ENCODE data around the gene ZNF497. TPM values are rescaled to one million over a fixed set of nuclear protein-coding genes. Genes with fewer than 3 reads are reported as not detected.
"Not testable (repeated sequence)": the region's sequence is repeated elsewhere in the genome, so short reads cannot be mapped to it uniquely, and the experiment has no call there.

The ZNF497 gene
- total RNA-seq, 1 experiment from 2014 or later: 0.98 TPM

- DNase-seq (ENCODE audit: low read depth): no peak
- in situ Hi-C loops (cut with HindIII; ENCODE audit: low pct_unique_long_range_greater_than_20kb, low sequenced_read_pairs): loop anchor here (10.0 kb wide), 1 partner anchor 108 kb away; the partner anchor contains the start of gene ZNF544
Observed at GRCh38 chr19:58332697-58333096, 29.9 kb downstream of the ZNF497 start.

DNA sequence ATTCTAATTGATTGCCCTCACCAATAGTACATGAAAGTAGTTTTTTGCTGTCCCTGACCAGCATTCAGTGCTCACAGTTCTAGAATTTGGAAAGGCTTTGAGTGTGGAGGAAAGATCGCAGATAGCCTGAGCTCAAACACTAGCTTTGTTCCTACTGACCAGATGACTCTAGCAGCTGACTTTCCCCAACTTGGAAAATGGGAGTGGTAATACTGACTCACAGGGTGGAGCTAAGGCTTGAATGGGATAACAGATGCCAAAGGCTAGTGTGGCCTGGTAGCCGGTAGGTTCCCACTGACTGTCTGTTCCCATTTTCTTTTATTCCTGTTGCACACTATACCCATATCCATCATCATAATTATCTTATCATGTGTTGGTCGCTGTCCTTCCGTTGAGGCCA, 32.1 kb downstream of the ZNF497 start:
- in situ Hi-C loops (cut with HindIII; ENCODE audit: low pct_unique_long_range_greater_than_20kb, low sequenced_read_pairs): loop anchor here (10.0 kb wide), 1 partner anchor 106 kb away; the partner anchor contains the start of gene ZNF544
- peak; percentile 48 for DNase-seq (ENCODE audit: low read depth)

- no peak for DNase-seq (ENCODE audit: low read depth)
- in situ Hi-C loops (cut with HindIII; ENCODE audit: low pct_unique_long_range_greater_than_20kb, low sequenced_read_pairs): no loop called here
Observed at GRCh38 chr19:58328999-58329398, 33.6 kb downstream of the ZNF497 start.

- peak; percentile 95 for DNase-seq (ENCODE audit: low read depth)
- in situ Hi-C loops (cut with HindIII; ENCODE audit: low pct_unique_long_range_greater_than_20kb, low sequenced_read_pairs): no loop called here
Observed at GRCh38 chr19:58326914-58327726, 35.4 kb downstream of the ZNF497 start, which contains the start of gene ZSCAN22. TSS of gene ZSCAN22 (plus strand) at chr19:58326994. CDS start at chr19:58334803, 7,809 bp downstream.

DNA sequence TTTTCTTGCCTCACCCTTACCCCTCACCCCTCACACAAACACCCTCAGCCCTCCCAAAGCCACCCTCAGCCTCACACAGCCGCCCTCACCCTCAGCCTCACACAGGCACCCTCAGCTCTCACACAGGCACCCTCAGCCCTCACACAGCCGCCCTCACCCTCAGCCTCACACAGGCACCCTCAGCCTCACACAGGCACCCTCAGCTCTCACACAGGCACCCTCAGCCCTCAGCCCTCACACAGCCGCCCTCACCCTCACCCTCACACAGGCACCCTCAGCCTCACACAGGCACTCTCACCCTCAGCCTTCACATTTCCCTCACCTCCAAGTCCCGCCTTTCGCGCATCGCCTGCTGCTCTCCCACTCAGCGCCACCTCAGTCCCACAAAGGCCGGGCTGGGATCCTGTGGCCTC, 36.0 kb downstream of the ZNF497 start:
- no peak for DNase-seq (ENCODE audit: low read depth)
- in situ Hi-C loops (cut with HindIII; ENCODE audit: low pct_unique_long_range_greater_than_20kb, low sequenced_read_pairs): no loop called here

GRCh38 chr19:58325311-58326022, 37.1 kb downstream of the ZNF497 start:
- in situ Hi-C loops (cut with HindIII; ENCODE audit: low pct_unique_long_range_greater_than_20kb, low sequenced_read_pairs): no loop called here
- no peak for DNase-seq (ENCODE audit: low read depth)

DNA sequence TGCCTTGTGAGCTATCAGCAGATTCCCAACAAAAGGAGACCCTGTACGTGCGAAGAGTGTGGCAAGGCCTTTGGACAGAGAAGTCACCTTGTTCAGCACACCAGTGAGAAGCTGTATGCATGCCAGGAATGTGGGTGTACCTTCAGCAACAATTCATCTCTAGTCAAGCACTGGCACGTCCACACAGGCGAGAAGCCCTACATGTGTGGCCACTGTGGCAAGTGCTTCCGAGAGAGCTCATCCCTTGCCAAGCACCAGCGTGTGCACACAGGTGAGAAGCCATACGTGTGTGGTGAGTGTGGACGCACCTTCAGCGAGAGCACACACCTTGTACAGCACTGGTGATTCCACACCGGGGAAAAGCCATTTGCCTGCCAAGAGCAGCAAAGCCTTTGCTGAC, 43.3 kb downstream of the ZNF497 start:
- in situ Hi-C loops (cut with HindIII; ENCODE audit: low pct_unique_long_range_greater_than_20kb, low sequenced_read_pairs): no loop called here
- DNase-seq (ENCODE audit: low read depth): no peak

DNA sequence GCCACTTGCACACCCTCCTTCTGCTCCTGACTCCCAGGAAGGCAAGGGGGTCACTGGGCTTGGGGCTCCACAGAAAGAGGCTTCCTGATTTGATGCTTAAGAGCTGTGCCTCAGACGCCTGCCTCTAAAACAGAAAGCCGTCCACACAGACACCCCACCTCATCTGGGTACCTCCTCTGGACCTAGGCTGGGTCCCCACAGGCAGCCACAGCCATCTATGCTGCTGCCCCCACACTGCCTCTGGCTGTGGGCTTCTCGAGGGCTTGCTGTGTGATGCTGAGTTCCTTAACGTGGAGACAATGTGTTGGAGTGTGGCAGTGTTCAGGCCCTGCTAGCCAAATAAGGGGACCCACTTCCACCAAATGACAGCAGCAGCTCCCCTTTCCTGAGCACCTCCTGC, 44.3 kb downstream of the ZNF497 start:
- DNase-seq (ENCODE audit: low read depth): no peak
- in situ Hi-C loops (cut with HindIII; ENCODE audit: low pct_unique_long_range_greater_than_20kb, low sequenced_read_pairs): no loop called here

- DNase-seq (ENCODE audit: low read depth): peak; percentile 39
- in situ Hi-C loops (cut with HindIII; ENCODE audit: low pct_unique_long_range_greater_than_20kb, low sequenced_read_pairs): no loop called here
Observed at GRCh38 chr19:58317476-58318072, 45.0 kb downstream of the ZNF497 start.

- in situ Hi-C loops (cut with HindIII; ENCODE audit: low pct_unique_long_range_greater_than_20kb, low sequenced_read_pairs): no loop called here
- no peak for DNase-seq (ENCODE audit: low read depth)
Observed at GRCh38 chr19:58315580-58315979, 47.0 kb downstream of the ZNF497 start.

- DNase-seq (ENCODE audit: low read depth): no peak
- in situ Hi-C loops (cut with HindIII; ENCODE audit: low pct_unique_long_range_greater_than_20kb, low sequenced_read_pairs): no loop called here
Observed at GRCh38 chr19:58311345-58311865, 51.1 kb downstream of the ZNF497 start.

DNA sequence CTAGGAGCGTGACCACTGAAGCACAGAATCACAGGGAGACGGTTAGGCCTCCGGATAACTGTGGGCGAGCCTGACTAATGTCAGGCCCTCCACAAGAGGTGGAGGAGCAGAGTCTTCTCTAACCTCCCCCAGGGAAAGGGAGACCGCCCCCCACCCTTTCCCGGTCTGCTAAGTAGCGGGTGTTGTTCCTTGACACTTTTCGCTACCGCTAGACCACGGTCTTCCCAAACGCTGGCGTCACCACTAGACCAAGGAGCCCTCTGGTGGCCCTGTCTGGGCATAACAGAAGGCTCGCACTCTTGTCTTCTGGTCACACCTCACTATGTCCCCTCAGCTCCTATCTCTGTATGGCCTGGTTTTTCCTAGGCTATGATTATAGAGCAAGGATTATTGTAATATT, 51.9 kb downstream of the ZNF497 start:
- DNase-seq (ENCODE audit: low read depth); in situ Hi-C loops (cut with HindIII; ENCODE audit: low pct_unique_long_range_greater_than_20kb, low sequenced_read_pairs): not testable (repeated sequence)

DNA sequence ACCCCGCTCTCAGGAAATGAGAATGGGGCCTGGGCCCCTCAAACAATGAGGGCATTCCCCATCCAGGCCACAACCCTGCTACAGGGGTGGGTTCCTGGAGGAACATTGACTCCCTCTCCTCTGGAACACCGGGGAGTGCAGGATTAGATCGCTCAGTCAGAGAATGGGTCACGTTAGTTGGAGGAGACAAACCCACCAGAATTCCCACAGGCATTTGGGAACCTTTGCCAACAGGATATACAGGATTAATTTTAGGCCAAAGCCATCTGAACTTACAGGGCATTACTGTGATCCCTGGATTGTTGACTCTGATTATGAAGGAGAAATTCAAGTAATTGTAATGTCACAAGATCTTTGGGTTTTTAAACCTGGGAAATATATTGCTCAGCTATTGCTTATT, 54.8 kb downstream of the ZNF497 start:
- no peak for DNase-seq (ENCODE audit: low read depth)
- in situ Hi-C loops (cut with HindIII; ENCODE audit: low pct_unique_long_range_greater_than_20kb, low sequenced_read_pairs): no loop called here

DNA sequence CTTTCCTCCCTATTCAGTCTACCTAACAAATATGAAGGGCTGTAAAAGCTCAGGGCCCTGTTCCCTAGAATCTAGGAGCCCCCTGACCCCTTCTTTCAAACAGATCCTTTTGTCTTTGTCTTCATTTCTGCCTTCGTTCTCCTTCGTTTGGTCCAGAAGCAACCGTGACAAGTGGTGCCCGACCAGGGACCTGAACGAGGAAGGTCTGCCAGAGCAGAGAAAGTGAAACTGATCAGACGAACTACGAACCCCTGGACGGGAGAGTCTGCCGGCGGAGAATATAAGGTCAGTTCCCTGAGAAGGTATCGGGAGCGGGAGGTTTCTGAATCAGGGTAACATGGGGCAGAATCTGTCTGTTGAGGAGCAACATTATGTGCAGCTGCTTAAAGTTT, 56.6 kb downstream of the ZNF497 start:
- DNase-seq (ENCODE audit: low read depth): no peak
- in situ Hi-C loops (cut with HindIII; ENCODE audit: low pct_unique_long_range_greater_than_20kb, low sequenced_read_pairs): no loop called here

GRCh38 chr19:58305065-58305931, 57.3 kb downstream of the ZNF497 start, which contains the start of gene ERVK3-1:
TSS of gene ERVK3-1 (plus strand) at chr19:58305377. CDS start at chr19:58312169, 6,792 bp downstream.
- in situ Hi-C loops (cut with HindIII; ENCODE audit: low pct_unique_long_range_greater_than_20kb, low sequenced_read_pairs): no loop called here
- DNase-seq (ENCODE audit: low read depth): peak; percentile 92

DNA sequence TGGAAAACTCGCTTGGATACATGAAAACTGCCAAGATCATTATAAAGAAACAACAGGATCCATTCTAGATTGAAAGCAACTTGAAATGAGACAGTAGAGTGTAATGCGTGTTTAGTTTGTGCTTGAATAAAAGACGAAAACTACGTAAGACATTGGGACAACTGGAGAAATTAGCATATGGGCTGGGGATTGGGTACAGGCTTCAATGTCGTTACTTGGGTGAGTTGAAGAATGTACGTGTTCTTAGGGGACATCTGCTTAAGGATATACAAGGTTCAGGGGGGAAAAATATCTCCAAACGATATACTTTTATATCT, 57.8 kb downstream of the ZNF497 start:
- no peak for DNase-seq (ENCODE audit: low read depth)
- in situ Hi-C loops (cut with HindIII; ENCODE audit: low pct_unique_long_range_greater_than_20kb, low sequenced_read_pairs): no loop called here

All from Caki2 (cell line).